ENCODE results near the gene IL31.

DNA sequence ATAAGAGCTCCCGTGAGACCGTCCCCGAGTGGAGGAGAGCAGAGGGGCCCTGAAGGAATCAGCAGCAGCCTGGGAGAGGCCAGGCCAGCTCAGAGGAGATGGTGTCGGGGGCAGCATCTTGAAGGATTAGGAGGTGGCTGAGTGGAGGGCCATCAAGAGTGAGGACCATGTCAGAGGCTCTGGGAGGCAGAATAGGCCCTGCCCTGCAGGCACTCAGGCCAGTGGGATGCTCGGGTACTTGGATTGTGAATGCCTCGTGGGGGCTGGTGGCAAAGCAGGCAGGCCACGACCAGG lies 47.7 kb downstream of the IL31 start:
- TF ChIP-seq, protein P1, sequence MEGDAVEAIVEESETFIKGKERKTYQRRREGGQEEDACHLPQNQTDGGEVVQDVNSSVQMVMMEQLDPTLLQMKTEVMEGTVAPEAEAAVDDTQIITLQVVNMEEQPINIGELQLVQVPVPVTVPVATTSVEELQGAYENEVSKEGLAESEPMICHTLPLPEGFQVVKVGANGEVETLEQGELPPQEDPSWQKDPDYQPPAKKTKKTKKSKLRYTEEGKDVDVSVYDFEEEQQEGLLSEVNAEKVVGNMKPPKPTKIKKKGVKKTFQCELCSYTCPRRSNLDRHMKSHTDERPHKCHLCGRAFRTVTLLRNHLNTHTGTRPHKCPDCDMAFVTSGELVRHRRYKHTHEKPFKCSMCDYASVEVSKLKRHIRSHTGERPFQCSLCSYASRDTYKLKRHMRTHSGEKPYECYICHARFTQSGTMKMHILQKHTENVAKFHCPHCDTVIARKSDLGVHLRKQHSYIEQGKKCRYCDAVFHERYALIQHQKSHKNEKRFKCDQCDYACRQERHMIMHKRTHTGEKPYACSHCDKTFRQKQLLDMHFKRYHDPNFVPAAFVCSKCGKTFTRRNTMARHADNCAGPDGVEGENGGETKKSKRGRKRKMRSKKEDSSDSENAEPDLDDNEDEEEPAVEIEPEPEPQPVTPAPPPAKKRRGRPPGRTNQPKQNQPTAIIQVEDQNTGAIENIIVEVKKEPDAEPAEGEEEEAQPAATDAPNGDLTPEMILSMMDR (IDR thresholded peaks at IDR 0.05): no peak
- TF ChIP-seq POLR2A (IDR thresholded peaks at IDR 0.05): no peak

Data from testis (tissue), 2 donors.